Gastrocnemius medialis (tissue), 4 donors: ENCODE results near the gene BCCIP. TPM values are rescaled to one million over a fixed set of nuclear protein-coding genes. Genes with fewer than 3 reads are reported as not detected.

Experiments
- ATAC-seq, 2 donors: fragments of 150-250 bp; one replicate each; pipeline ENCODE4 v1.9.1; 2016
- DNase-seq, 2 donors: peaks; one replicate each; pipeline ENCODE4 v3.0.0-alpha.2; 2019
- H3K27ac ChIP-seq, 4 donors: fragments of 200-600 bp; sonication (generic); 1 replicate in 1 of 4; 2 replicates in 3 of 4; pipeline ENCODE4 v1.5.1; 2016 to 2018; ENCODE audit warnings: mild to moderate bottlenecking in 2 of 4, moderate library complexity in 1 of 4
- H3K27me3 ChIP-seq, 3 donors: fragments of 200-600 bp; sonication (generic) in 2 of 3; 1 replicate in 1 of 3; 2 replicates in 2 of 3; pipeline versions ENCODE4 v1.5.1 to v1.6.0; 2016 to 2019; ENCODE audit warnings: mild to moderate bottlenecking in 1 of 3, moderate library complexity in 1 of 3
- H3K36me3 ChIP-seq, 2 donors: fragments of 200-600 bp; sonication (generic) in 1 of 2; one replicate each; pipeline ENCODE4 v1.5.1; 2017 to 2018
- H3K4me1 ChIP-seq, 2 donors: fragments of 200-600 bp; sonication (generic) in 1 of 2; one replicate each; pipeline ENCODE4 v1.5.1; 2016 to 2017; ENCODE audit warnings: mild to moderate bottlenecking in 2 of 2
- H3K4me3 ChIP-seq, 4 donors: fragments of 200-600 bp; sonication (generic) in 3 of 4; 1 replicate in 1 of 4; 2 replicates in 3 of 4; pipeline ENCODE4 v1.5.1; 2016 to 2019; ENCODE audit warnings: mild to moderate bottlenecking in 2 of 4
- H3K9me3 ChIP-seq, 3 donors: fragments of 200-600 bp; sonication (generic) in 2 of 3; 1 replicate in 1 of 3; 2 replicates in 2 of 3; pipeline ENCODE4 v1.5.1; 2016 to 2019
- POLR2A ChIP-seq, 2 donors: fragments of 450-650 bp; IDR thresholded peaks; one replicate each; pipeline ENCODE4 v1.6.1; 2017; ENCODE audit warnings: antibody characterized with exemption in 2 of 2, mild to moderate bottlenecking in 2 of 2, moderate library complexity in 2 of 2
- in situ Hi-C, 4 donors: fragments of 200-750 bp; cut with MboI; loops; one replicate each; pipeline versions ENCODE4 v1.15.0 to v1.8.0; 2017; ENCODE audit warnings: low sequenced_read_pairs in 4 of 4
- intact Hi-C: fragments of 100-400 bp; cut with DNase I; formaldehyde crosslinking; loops from one replicate; pipeline ENCODE4 v1.15.1; 2023; ENCODE audit warnings: low total_unique reads
- total RNA-seq, 4 donors: library from RNA; depleted of rRNA; stranded (reverse); fragments of >200 nt; gene quantifications; one replicate each; pipeline versions ENCODE4 v1.1.0 to v1.2.3, GENCODE V29; 2016
- TF ChIP-seq, protein P1 (sequence below), 5 experiments: fragments of 450-650 bp in 3 of 5; fragments of 200-600 bp in 2 of 5; sonication (generic) in 2 of 5; IDR thresholded peaks in 4 of 5; conservative IDR thresholded peaks in 1 of 5; 1 replicate in 4 of 5; 2 replicates in 1 of 5; pipeline ENCODE4 v1.5.1; 2016 to 2019; ENCODE audit warnings: antibody characterized with exemption in 5 of 5, mild to moderate bottlenecking in 3 of 5, moderate library complexity in 3 of 5

The BCCIP gene
- total RNA-seq, 4 donors from 2014 or later: 51.1 to 85.6 (median 67.0) TPM

DNA sequence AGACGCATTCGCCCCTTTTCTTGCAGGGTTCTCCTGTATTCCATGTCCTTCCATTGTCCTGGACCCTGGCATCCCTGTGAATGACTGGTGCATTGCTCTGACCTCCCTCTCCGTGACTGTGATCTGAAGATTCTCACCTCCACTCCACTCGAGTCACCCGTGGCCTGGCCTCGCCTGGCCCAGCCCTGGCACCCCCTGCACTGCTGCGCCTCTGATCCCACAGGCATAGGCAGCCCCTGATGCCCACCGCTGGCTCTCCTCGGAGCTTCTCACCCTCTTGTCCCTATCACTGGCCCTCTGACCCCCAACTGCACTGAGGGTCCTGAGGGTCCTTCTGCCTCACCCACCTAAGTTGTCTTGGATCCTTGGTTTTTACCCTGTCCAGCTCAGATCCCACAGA is 45.5 kb upstream of the BCCIP start:
- intact Hi-C loops: no loop called here
- no peak for DNase-seq
- Histone ChIP-seq H3K27me3 (no peaks in the 10 kb centered on the region), H3K36me3 (no peaks in the 10 kb centered on the region), H3K9me3 (no peaks in the 10 kb centered on the region), H3K4me3 (no peak overlapping the region), H3K4me1 (no peaks in the 10 kb centered on the region), H3K27ac (no peak overlapping the region)
- in situ Hi-C loops: no loop called here
- ATAC-seq: no peak
- TF ChIP-seq, protein P1, sequence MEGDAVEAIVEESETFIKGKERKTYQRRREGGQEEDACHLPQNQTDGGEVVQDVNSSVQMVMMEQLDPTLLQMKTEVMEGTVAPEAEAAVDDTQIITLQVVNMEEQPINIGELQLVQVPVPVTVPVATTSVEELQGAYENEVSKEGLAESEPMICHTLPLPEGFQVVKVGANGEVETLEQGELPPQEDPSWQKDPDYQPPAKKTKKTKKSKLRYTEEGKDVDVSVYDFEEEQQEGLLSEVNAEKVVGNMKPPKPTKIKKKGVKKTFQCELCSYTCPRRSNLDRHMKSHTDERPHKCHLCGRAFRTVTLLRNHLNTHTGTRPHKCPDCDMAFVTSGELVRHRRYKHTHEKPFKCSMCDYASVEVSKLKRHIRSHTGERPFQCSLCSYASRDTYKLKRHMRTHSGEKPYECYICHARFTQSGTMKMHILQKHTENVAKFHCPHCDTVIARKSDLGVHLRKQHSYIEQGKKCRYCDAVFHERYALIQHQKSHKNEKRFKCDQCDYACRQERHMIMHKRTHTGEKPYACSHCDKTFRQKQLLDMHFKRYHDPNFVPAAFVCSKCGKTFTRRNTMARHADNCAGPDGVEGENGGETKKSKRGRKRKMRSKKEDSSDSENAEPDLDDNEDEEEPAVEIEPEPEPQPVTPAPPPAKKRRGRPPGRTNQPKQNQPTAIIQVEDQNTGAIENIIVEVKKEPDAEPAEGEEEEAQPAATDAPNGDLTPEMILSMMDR (IDR thresholded peaks at IDR 0.05 in 4 of 5, conservative IDR thresholded peaks at IDR 0.05 in 1 of 5): no peak
- no peak for TF ChIP-seq POLR2A (IDR thresholded peaks at IDR 0.05)

- in situ Hi-C loops (no loop called here), intact Hi-C loops (no loop called here)
- no peak overlapping the region for H3K27ac ChIP-seq
- no peaks in the 10 kb centered on the region for H3K36me3 ChIP-seq
- no peak for ATAC-seq
- no peak overlapping the region for H3K4me3 ChIP-seq
- DNase-seq: no peak
- H3K9me3 ChIP-seq: no peaks in the 10 kb centered on the region
- H3K4me1 ChIP-seq: no peaks in the 10 kb centered on the region
- H3K27me3 ChIP-seq: no peaks in the 10 kb centered on the region
- TF ChIP-seq, protein P1 (IDR thresholded peaks at IDR 0.05 in 4 of 5, conservative IDR thresholded peaks at IDR 0.05 in 1 of 5): no peak
- TF ChIP-seq POLR2A (IDR thresholded peaks at IDR 0.05): no peak
Measured at GRCh38 chr10:125778556-125778955, 44.8 kb upstream of the BCCIP start.

GRCh38 chr10:125779403-125780327 is 43.7 kb upstream of the BCCIP start:
- no peak for ATAC-seq
- Histone ChIP-seq H3K36me3 (no peaks in the 10 kb centered on the region), H3K27me3 (no peaks in the 10 kb centered on the region), H3K4me1 (no peaks in the 10 kb centered on the region), H3K27ac (no peak overlapping the region), H3K9me3 (no peaks in the 10 kb centered on the region), H3K4me3 (no peak overlapping the region)
- intact Hi-C loops (no loop called here), in situ Hi-C loops (no loop called here)
- DNase-seq: no peak
- TF ChIP-seq POLR2A (IDR thresholded peaks at IDR 0.05): no peak
- TF ChIP-seq, protein P1 (IDR thresholded peaks at IDR 0.05 in 4 of 5, conservative IDR thresholded peaks at IDR 0.05 in 1 of 5): no peak

DNA sequence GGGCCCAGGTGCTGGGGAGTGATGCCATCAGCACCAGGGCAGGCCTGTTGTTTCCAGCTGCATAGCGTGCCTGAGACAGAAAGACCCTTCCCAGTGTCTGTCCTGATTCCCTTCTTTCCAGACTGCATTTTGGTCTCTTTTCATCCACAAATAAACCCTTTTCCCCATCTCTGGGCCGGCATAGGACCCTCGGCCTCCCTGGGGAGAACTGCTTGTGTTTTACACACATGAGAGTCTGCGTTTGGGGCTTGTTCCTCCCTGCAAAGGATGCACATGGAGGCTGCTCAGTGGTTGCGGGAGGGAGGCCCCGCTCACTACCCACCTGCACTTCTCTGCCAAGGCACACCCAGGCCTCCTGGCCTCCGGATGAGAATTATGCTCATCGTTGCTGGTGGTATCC is 42.0 kb upstream of the BCCIP start:
- TF ChIP-seq POLR2A (IDR thresholded peaks at IDR 0.05): no peak
- TF ChIP-seq, protein P1 (IDR thresholded peaks at IDR 0.05 in 4 of 5, conservative IDR thresholded peaks at IDR 0.05 in 1 of 5): no peak
- H3K36me3 ChIP-seq: no peaks in the 10 kb centered on the region
- ATAC-seq (no peak), DNase-seq (no peak)
- H3K27me3 ChIP-seq: no peaks in the 10 kb centered on the region
- H3K4me1 ChIP-seq: no peaks in the 10 kb centered on the region
- H3K4me3 ChIP-seq: no peak overlapping the region
- H3K9me3 ChIP-seq: no peaks in the 10 kb centered on the region
- no peak overlapping the region for H3K27ac ChIP-seq
- intact Hi-C loops (no loop called here), in situ Hi-C loops (no loop called here)
